AG10803 (cell line): ENCODE data around the gene VWA7.
"Not testable (repeated sequence)": the region's sequence is repeated elsewhere in the genome, so short reads cannot be mapped to it uniquely, and the experiment has no call there.

ENCODE experiments used
- DNase-seq: peaks from one replicate; pipeline ENCODE4 v3.0.0; 2010; ENCODE audit warnings: low read depth
- H3K4me3 ChIP-seq: 2 replicates; pipeline ENCODE4 v1.5.1; 2011; ENCODE audit warnings: mild to moderate bottlenecking, low read length, control low read depth
- TF ChIP-seq, protein P1 (sequence below): conservative IDR thresholded peaks from 2 replicates; pipeline ENCODE4 v1.5.1; 2011; ENCODE audit warnings: mild to moderate bottlenecking, low read length, control low read depth, inconsistent platforms

The VWA7 gene

DNA sequence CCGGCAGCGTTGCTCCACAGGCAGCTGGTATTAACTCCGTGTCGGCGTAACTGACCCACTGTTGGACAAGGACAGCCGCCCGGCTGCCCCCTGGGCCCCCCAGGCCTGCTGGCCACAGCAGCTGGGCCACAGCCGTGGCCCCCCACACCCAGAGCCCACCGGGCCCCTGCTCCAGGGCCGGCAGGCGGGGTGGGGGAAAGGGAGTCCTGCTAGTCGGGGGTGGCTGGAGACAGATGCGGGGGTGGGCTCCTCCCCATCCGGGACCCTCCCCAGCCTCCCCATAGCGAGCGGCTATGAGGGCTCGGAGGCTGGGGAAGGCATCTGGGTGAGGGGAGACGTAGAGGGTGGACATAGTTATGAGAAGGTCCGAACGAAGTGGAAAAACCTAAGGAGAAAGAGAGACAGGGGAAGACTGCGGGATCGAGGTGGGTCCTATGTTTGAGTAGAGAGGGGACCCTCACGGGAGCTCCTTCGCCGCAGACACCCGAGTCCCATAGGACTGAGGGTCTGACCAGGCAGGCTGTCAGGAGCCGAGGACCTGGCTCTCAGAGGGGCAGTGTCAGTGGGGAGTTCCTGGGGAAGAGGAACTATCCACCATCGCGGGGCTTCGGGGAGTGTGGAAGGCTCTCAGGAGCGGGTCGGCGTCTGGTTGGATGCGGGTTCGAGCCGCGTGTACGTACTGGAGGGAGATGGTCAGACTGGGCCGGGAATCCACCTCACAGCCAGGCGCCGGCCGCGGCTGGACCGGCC is 17.9 kb upstream of the VWA7 start:
- DNase-seq = no peak
- TF ChIP-seq, protein P1, sequence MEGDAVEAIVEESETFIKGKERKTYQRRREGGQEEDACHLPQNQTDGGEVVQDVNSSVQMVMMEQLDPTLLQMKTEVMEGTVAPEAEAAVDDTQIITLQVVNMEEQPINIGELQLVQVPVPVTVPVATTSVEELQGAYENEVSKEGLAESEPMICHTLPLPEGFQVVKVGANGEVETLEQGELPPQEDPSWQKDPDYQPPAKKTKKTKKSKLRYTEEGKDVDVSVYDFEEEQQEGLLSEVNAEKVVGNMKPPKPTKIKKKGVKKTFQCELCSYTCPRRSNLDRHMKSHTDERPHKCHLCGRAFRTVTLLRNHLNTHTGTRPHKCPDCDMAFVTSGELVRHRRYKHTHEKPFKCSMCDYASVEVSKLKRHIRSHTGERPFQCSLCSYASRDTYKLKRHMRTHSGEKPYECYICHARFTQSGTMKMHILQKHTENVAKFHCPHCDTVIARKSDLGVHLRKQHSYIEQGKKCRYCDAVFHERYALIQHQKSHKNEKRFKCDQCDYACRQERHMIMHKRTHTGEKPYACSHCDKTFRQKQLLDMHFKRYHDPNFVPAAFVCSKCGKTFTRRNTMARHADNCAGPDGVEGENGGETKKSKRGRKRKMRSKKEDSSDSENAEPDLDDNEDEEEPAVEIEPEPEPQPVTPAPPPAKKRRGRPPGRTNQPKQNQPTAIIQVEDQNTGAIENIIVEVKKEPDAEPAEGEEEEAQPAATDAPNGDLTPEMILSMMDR = no peak
- peak overlapping the region; percentile 93 for H3K4me3 ChIP-seq

DNA sequence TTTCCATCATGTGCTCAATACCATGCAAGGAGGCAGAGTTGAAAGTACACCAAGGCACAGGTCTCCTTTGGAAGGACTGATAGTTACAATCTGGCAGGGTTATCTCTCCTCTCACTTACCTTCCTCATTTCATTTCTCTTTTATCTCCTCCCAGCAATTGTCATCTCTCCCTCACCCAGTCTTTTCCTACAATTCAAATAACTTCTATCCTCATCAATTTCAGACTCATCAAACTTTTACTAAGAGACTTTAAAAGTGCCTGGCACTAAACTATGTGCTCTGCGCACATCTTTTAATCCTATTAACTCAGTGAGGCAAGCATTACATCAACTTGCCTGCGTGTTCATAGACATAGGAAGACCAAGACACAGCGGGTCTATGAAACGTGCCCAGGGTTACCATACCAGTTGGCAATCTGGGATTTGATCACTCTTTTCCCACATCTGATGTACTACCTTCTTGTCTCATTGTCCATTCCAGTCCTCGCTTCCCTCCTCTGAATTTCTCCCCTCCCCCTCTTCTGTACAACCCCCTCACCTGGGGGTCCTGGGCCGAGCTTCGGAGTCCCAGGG is 17.3 kb upstream of the VWA7 start:
- peak overlapping the region; percentile 93 for H3K4me3 ChIP-seq
- TF ChIP-seq, protein P1 = no peak
- DNase-seq = peak; percentile 54

DNA sequence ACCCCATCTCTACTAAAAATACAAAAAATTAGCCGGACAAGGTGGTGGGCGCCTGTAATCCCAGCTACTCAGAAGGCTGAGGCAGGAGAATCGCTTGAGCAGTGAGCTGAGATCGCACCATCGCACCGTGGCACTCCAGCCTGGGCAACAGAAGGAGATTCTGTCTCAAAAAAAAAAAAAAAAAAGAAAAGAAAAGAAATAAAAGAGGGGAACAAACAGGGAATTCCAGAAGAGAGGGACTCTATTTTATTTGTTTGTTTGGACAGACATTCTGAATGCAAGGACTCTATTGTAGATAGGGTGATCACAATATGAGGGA is 16.8 kb upstream of the VWA7 start:
- DNase-seq = not testable (repeated sequence)
- H3K4me3 ChIP-seq = peak overlapping the region; percentile 93

DNA sequence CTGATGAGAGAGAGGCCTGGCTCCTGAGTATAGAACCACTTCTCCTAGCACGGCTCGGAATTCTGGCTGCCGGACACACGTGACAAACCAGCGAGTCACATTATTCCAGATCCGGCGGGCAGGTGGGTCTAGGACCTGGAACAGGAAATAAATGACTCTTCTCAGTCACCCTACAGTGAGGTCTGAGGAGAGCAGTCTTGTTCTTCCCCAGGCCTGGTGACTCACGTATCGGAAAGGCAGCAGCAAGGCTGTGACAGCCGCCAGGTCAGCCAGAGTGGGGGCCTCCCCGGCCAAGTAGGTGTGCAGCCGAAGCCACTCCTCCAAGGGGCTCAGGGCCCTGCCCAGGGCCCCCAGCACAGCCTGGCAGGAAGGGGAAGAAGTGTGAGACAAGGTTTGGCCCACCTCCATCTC is 15.6 kb upstream of the VWA7 start:
- no peak for DNase-seq
- TF ChIP-seq, protein P1 = no peak

DNA sequence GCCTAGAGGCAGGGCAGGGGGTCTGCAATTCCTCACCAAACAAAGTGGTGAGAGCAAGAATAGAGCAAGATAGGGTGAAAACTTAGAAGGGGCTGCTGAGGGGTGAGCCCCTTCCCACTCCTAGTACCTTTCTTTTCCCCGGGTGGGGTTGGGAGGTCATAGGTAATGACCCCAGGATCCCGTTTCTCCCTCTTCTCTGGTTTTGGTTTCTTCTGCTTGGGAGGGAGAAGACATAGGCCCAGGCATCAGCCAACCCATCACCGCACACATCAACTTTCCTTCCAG is 14.9 kb upstream of the VWA7 start:
- H3K4me3 ChIP-seq = no peak overlapping the region
- DNase-seq = no peak
- TF ChIP-seq, protein P1 = no peak

More for the DNA sequence above, 15.6 kb upstream of the VWA7 start:
- H3K4me3 ChIP-seq = no peak overlapping the region

DNA sequence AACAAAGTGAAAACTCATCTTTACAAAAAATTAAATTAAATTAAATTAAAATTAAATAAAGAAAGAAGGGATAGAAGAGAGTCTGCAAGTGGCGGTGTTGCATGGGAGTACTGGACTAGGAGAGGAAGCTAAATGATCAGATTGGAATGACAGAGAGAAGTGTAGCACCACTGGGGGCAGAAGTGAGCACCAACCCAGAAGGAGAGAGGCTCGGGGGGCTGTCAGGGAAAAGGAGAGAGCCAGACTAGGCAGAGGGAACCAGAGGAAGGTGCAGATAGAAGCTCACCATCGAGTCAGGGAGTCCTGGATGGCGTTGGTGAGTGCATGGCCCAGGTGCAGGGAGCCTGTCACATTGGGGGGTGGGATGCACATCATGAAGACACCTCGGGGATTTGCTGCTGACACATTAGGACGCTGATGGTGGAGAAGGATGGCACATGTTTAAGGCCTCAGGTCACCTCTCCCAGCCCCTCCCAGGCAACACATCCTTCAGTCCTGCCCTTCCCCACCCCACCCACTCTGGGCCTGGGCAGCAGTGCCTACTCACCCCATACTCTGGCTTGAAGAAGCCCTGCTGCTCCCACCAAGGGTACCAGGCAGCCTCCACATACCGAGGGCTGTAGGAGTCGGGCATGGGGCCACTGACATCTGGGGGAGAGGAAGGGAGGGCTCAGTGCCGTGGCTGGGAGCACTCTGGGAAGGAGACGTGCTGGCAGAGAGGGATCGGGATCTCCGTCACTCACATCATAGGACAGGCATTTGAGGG is 14.4 kb upstream of the VWA7 start:
- TF ChIP-seq, protein P1 = peak; percentile 77
- H3K4me3 ChIP-seq = no peak overlapping the region
- DNase-seq = peak; percentile 43

DNA sequence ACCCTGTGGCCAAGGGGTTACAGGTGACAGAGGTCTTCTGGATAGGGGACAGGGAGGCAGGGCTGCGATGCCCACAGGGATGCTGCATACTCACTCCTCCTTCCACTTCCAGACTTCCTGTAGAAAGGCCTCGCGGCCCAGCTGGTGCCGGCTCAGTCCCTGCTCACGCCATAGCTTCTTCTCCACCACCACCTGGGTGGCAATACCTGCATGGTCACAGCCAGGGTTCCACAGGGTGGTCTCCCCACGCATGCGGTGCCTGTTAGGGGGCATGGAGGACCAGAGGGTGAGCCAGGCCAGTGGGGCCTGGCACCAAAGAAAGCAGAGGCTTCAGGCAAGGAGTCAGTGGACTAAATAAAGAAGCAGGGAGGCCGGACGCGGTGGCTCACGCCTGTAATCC is 8.3 kb upstream of the VWA7 start:
- H3K4me3 ChIP-seq = no peak overlapping the region
- DNase-seq = no peak
- TF ChIP-seq, protein P1 = no peak
